ENCODE results near the gene SENP7. TPM values are rescaled to one million over a fixed set of nuclear protein-coding genes. Genes with fewer than 3 reads are reported as not detected.

The SENP7 gene
- total RNA-seq, 2 experiments from 2014 or later = 42.5 to 47.6 TPM

DNA sequence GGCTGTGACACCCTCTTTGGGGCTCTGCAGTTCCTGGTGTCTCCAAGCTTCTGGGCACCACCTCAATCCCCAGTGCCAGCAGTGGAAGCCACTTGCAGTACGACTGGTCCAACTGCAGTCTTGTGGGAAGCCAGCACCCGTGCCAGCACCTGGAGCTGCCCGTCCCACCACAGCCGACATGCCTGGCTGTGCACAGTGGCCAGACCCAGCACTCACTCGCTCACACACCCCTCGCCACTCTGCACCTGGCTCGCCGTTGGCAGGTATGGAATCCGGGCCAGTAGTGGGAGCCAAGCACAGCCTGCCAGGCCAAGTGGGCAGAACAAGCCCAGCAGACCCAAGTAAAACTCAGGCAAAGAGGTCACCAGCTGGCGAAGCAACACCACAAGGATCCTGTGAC, 128.6 kb downstream of the SENP7 start:
- POLR2A ChIA-PET = no interaction called here
- H3K36me3 Mint-ChIP-seq = peaks cover 24% of the 10 kb centered on the region
- H3K9me3 Mint-ChIP-seq = peaks cover 8% of the 10 kb centered on the region
- H3K27me3 Mint-ChIP-seq = no peaks in the 10 kb centered on the region
- no peak overlapping the region for H3K27ac Mint-ChIP-seq
- peaks cover 18% of the 10 kb centered on the region for H3K4me1 Mint-ChIP-seq
- H3K4me3 Mint-ChIP-seq = no peak overlapping the region
- no peak for ATAC-seq (ENCODE audit: low read depth)
- no peak for DNase-seq

- no peak for ATAC-seq (ENCODE audit: low read depth)
- DNase-seq = no peak
- Mint-ChIP-seq H3K4me3 (no peak overlapping the region), H3K4me1 (peaks cover 19% of the 10 kb centered on the region), H3K9me3 (peaks cover 2% of the 10 kb centered on the region), H3K27me3 (no peaks in the 10 kb centered on the region), H3K36me3 (peaks cover 22% of the 10 kb centered on the region), H3K27ac (no peak overlapping the region)
- POLR2A ChIA-PET = no interaction called here
Measured at GRCh38 chr3:101383656-101384055, 129.4 kb downstream of the SENP7 start.

DNA sequence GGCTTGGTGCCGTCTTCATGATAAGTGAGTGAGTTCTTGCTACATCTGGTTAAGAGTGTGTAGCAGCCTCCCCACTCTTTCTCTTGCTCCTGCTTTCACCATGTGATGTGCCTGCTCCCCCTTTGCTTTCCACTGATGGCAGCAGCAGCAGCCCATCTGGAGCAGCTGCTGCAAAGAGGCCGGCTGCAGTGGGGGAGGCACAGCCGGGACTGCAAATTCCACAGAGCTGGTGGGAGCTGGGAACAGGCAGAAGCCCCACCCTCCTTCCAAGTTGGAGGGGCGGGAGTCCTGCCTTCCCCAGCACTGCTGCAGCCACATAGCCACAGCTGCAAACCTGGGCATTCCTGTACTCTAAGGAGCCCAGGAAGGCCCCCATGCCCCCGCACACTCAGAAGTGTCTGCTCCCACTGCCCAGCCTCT, 129.8 kb downstream of the SENP7 start:
- POLR2A ChIA-PET = no interaction called here
- Mint-ChIP-seq H3K9me3 (peaks cover 2% of the 10 kb centered on the region), H3K4me1 (peaks cover 21% of the 10 kb centered on the region), H3K36me3 (peaks cover 21% of the 10 kb centered on the region), H3K4me3 (no peak overlapping the region), H3K27ac (no peak overlapping the region), H3K27me3 (no peaks in the 10 kb centered on the region)
- no peak for ATAC-seq (ENCODE audit: low read depth)
- DNase-seq = no peak

DNA sequence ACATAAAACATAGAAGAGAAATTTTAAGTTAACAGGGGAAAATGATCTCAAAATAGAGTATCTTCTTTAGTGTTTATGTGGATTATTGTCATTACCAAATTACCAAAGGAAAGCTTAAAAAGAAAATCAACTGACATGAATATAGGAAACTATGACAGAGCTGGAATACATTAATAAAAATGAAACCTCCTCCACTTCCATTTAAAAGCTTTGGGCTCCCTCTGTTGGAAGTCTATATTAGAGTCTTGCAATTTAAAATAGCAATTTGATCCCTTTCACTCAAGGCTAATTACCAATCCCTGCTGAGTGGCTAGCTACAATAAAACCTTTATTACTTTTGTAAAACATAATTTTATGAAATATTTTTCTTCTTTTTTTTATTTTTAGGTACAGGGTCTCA, 131.2 kb downstream of the SENP7 start:
- no peaks in the 10 kb centered on the region for H3K27me3 Mint-ChIP-seq
- H3K27ac Mint-ChIP-seq = no peak overlapping the region
- H3K9me3 Mint-ChIP-seq = peaks cover 5% of the 10 kb centered on the region
- no peak for ATAC-seq (ENCODE audit: low read depth)
- peaks cover 25% of the 10 kb centered on the region for H3K36me3 Mint-ChIP-seq
- peaks cover 25% of the 10 kb centered on the region for H3K4me1 Mint-ChIP-seq
- no peak overlapping the region for H3K4me3 Mint-ChIP-seq
- no peak for DNase-seq
- POLR2A ChIA-PET = no interaction called here

- ATAC-seq (ENCODE audit: low read depth) (peak; percentile 75), DNase-seq (no peak)
- peaks cover 29% of the 10 kb centered on the region for H3K36me3 Mint-ChIP-seq
- H3K9me3 Mint-ChIP-seq = peaks cover 5% of the 10 kb centered on the region
- no peaks in the 10 kb centered on the region for H3K27me3 Mint-ChIP-seq
- peak overlapping the region; percentile 44 for H3K4me3 Mint-ChIP-seq
- peaks cover 25% of the 10 kb centered on the region for H3K4me1 Mint-ChIP-seq
- H3K27ac Mint-ChIP-seq = peak overlapping the region; percentile 58
- POLR2A ChIA-PET = no interaction called here
Measured at GRCh38 chr3:101379658-101380376, 133.2 kb downstream of the SENP7 start.

- no peak overlapping the region for H3K4me3 Mint-ChIP-seq
- H3K4me1 Mint-ChIP-seq = peaks cover 28% of the 10 kb centered on the region
- H3K9me3 Mint-ChIP-seq = peaks cover 5% of the 10 kb centered on the region
Measured at GRCh38 chr3:101377796-101378195, 135.2 kb downstream of the SENP7 start.

DNA sequence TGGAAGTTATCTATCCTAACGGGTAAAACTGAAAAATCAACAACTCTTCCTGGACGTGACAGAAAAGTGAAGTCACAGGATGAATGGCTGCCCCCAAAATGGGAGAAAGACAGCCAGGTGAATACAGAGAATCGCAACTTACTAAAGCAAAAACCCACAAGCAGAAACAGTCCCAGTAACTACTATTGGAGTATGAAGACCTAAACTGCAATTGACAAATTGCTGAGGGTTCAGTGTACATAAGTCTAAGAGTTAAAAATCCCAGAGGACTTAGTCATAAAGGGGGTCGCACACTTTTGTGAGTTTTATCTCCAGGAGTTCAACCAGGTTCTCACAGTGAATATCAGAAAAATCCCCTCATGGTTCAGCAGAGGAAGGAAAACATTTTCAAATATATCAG, 135.8 kb downstream of the SENP7 start:
- Mint-ChIP-seq H3K4me3 (no peak overlapping the region), H3K27ac (no peak overlapping the region), H3K36me3 (peaks cover 28% of the 10 kb centered on the region), H3K9me3 (peaks cover 5% of the 10 kb centered on the region), H3K4me1 (peaks cover 28% of the 10 kb centered on the region), H3K27me3 (no peaks in the 10 kb centered on the region)
- POLR2A ChIA-PET = no interaction called here
- DNase-seq = no peak
- ATAC-seq (ENCODE audit: low read depth) = no peak

More at GRCh38 chr3:101377796-101378195, 135.2 kb downstream of the SENP7 start:
- no peak for DNase-seq
- ATAC-seq (ENCODE audit: low read depth) = no peak
- Mint-ChIP-seq H3K27ac (no peak overlapping the region), H3K27me3 (no peaks in the 10 kb centered on the region), H3K36me3 (peaks cover 28% of the 10 kb centered on the region)
- POLR2A ChIA-PET = no interaction called here

DNA sequence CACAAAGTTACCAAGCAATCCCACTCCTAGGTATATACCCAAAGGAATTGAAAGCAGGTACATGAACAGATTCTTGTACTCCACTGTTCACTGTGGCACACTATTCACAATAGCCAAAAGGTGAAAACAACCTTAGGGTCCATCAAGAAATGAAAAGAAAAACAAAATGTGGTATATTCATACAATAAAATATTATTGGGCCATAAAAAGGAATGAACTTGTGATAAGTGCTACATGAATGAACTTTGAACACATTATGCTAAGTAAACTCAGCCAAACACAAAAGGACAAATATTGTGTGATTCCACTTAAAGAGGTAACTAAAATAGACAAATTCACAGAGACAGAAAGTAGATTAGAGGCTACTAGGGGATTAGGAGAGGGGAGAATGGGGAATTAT, 137.4 kb downstream of the SENP7 start:
- Mint-ChIP-seq H3K4me3 (no peak overlapping the region), H3K27ac (no peak overlapping the region), H3K27me3 (no peaks in the 10 kb centered on the region), H3K9me3 (peaks cover 5% of the 10 kb centered on the region), H3K36me3 (peaks cover 30% of the 10 kb centered on the region), H3K4me1 (peaks cover 21% of the 10 kb centered on the region)
- DNase-seq (no peak), ATAC-seq (ENCODE audit: low read depth) (no peak)
- POLR2A ChIA-PET = interaction anchor here (0.6 kb wide), 1 partner anchor 217 kb away, joined by 3 read pairs; no protein-coding TSS in a partner anchor

DNA sequence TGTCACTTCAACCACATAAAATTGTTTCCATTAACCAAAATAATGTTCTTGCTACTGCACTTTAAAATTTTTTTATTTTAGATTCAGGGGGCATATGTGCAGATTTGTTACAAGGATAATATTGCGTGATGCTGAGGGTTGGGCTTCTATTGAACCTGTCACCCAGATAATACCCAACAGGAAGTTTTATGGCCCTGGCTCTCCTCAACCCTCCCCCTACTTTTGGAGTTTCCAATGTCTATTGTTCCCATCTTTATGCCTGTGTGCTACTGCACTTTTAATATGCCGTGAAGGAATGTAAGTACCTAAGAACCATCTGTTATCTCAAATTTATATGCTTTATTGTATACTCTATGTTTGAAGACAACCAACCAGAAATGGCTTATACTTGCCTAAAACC, 150.6 kb downstream of the SENP7 start:
- H3K27me3 Mint-ChIP-seq = no peaks in the 10 kb centered on the region
- ATAC-seq (ENCODE audit: low read depth) (no peak), DNase-seq (no peak)
- H3K4me3 Mint-ChIP-seq = no peak overlapping the region
- H3K27ac Mint-ChIP-seq = no peak overlapping the region
- POLR2A ChIA-PET = no interaction called here
- H3K4me1 Mint-ChIP-seq = no peaks in the 10 kb centered on the region
- H3K9me3 Mint-ChIP-seq = peaks cover 10% of the 10 kb centered on the region
- peaks cover 60% of the 10 kb centered on the region for H3K36me3 Mint-ChIP-seq

GRCh38 chr3:101351829-101352228, 161.2 kb downstream of the SENP7 start:
- H3K27me3 Mint-ChIP-seq = no peaks in the 10 kb centered on the region
- H3K36me3 Mint-ChIP-seq = peaks cover 21% of the 10 kb centered on the region
- no peak for ATAC-seq (ENCODE audit: low read depth)
- POLR2A ChIA-PET = no interaction called here
- H3K9me3 Mint-ChIP-seq = peaks cover 4% of the 10 kb centered on the region
- peaks cover 3% of the 10 kb centered on the region for H3K4me1 Mint-ChIP-seq
- no peak overlapping the region for H3K4me3 Mint-ChIP-seq
- no peak overlapping the region for H3K27ac Mint-ChIP-seq
- no peak for DNase-seq

GRCh38 chr3:101340591-101340990, 172.4 kb downstream of the SENP7 start:
- no peaks in the 10 kb centered on the region for H3K27me3 Mint-ChIP-seq
- DNase-seq (no peak), ATAC-seq (ENCODE audit: low read depth) (no peak)
- H3K36me3 Mint-ChIP-seq = peaks cover 21% of the 10 kb centered on the region
- H3K4me3 Mint-ChIP-seq = no peak overlapping the region
- H3K9me3 Mint-ChIP-seq = no peaks in the 10 kb centered on the region
- H3K27ac Mint-ChIP-seq = no peak overlapping the region
- POLR2A ChIA-PET = no interaction called here
- no peaks in the 10 kb centered on the region for H3K4me1 Mint-ChIP-seq

DNA sequence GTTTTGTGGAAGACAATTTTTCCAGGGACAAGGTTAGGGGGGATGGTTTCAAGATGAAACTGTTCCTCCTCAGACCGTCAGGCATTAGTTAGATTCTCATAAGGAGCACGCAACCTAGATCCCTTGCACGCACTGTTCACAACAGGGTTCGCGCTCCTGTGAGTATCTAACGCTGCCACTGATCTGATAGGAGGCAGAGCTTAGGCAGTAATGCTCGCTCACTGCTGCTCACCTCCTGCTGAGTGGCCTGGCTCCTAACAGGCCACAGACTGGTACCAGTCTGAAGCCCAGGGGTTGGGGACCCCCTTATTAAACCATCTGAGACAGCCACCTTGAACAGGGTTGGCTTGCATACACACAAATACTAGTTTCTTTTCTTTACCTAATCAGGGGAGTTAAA, 179.1 kb downstream of the SENP7 start:
- POLR2A ChIA-PET = no interaction called here
- ATAC-seq (ENCODE audit: low read depth) (no peak), DNase-seq (no peak)
- H3K4me3 Mint-ChIP-seq = no peak overlapping the region
- H3K9me3 Mint-ChIP-seq = no peaks in the 10 kb centered on the region
- H3K4me1 Mint-ChIP-seq = no peaks in the 10 kb centered on the region
- no peaks in the 10 kb centered on the region for H3K27me3 Mint-ChIP-seq
- no peak overlapping the region for H3K27ac Mint-ChIP-seq
- H3K36me3 Mint-ChIP-seq = peaks cover 14% of the 10 kb centered on the region

DNA sequence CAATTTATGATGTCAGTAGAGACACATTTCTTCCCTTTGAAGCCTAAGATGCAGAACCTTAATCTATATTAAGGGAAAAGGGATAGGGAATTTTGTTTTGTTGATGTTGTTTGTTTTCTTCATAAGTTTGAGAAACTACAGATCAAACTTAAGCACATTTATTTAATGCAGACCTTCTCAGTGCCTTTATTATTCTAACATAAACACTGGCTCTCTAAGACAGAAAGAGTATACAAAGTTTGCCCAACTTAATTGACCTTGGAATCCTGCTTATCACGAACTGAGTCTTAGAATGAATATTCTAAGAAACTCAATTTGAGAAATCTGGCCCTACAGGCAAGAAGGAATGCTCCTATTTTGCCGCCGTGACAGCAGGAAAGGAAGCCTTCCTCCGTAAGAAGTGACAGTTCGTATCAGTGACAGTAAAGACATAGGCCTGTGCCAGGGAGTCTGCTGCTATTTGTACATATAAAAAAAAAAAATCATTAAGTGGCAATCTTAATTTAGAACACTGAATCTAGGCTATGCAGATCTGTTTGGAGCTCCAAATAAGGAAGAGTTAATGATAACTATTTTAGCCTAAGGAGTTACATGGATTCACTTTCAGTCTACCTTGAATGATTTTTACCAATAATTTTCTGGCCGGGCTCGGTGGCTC, 183.9 kb downstream of the SENP7 start:
- Mint-ChIP-seq H3K4me1 (no peaks in the 10 kb centered on the region), H3K27me3 (no peaks in the 10 kb centered on the region), H3K27ac (no peak overlapping the region), H3K4me3 (no peak overlapping the region), H3K9me3 (no peaks in the 10 kb centered on the region), H3K36me3 (peaks cover 23% of the 10 kb centered on the region)
- ATAC-seq (ENCODE audit: low read depth) (no peak), DNase-seq (no peak)
- POLR2A ChIA-PET = no interaction called here

- ATAC-seq (ENCODE audit: low read depth) (no peak), DNase-seq (no peak)
- no peak overlapping the region for H3K4me3 Mint-ChIP-seq
- H3K27me3 Mint-ChIP-seq = no peaks in the 10 kb centered on the region
- POLR2A ChIA-PET = no interaction called here
- H3K9me3 Mint-ChIP-seq = no peaks in the 10 kb centered on the region
- peaks cover 27% of the 10 kb centered on the region for H3K36me3 Mint-ChIP-seq
- H3K4me1 Mint-ChIP-seq = no peaks in the 10 kb centered on the region
- no peak overlapping the region for H3K27ac Mint-ChIP-seq
Measured at GRCh38 chr3:101325393-101326134, 187.4 kb downstream of the SENP7 start.
